Keratinocyte (primary cell): ENCODE results near the gene NEURL4. TPM values are rescaled to one million over a fixed set of nuclear protein-coding genes. Genes with fewer than 3 reads are reported as not detected.
A peak's percentile ranks its signal among the peaks of the same experiment; 100 is the strongest.

Source experiments
- DNase-seq: peaks from one replicate; pipeline ENCODE4 v3.0.0-alpha.2; 2011; ENCODE audit warnings: low read depth, missing footprints, low spot score
- FAIRE-seq: peaks from 2 replicates; lab custom pipeline; 2011; peaks lifted over from hg19 to GRCh38; lab: Jason Lieb, UNC
- H2AFZ ChIP-seq: 2 replicates; pipeline ENCODE4 v1.6.0; 2012; ENCODE audit warnings: low read length, control low read depth, inconsistent platforms; ENCODE audit not compliant: control insufficient read depth
- H3K27ac ChIP-seq: 2 replicates; pipeline ENCODE4 v1.5.1; 2011; ENCODE audit warnings: low read length; ENCODE audit not compliant: control insufficient read depth, insufficient read depth
- H3K27me3 ChIP-seq: 3 replicates; pipeline ENCODE4 v1.6.0; 2011; ENCODE audit warnings: low read length; ENCODE audit not compliant: control insufficient read depth, insufficient read depth; ENCODE audit errors: extremely low read depth
- H3K36me3 ChIP-seq, 2 experiments: 2 replicates in 1 of 2; 3 replicates in 1 of 2; pipeline ENCODE4 v1.5.1; 2011; ENCODE audit warnings: low read length in 2 of 2, mild to moderate bottlenecking in 1 of 2; ENCODE audit not compliant: control insufficient read depth in 2 of 2, insufficient read depth in 2 of 2; ENCODE audit errors: extremely low read depth in 1 of 2
- H3K4me1 ChIP-seq: 3 replicates; pipeline ENCODE4 v1.5.1; 2011; ENCODE audit warnings: low read length; ENCODE audit not compliant: control insufficient read depth, insufficient read depth; ENCODE audit errors: extremely low read depth
- H3K4me2 ChIP-seq: 3 replicates; pipeline ENCODE4 v1.6.0; 2011; ENCODE audit warnings: low read depth, low read length; ENCODE audit not compliant: control insufficient read depth, insufficient read depth; ENCODE audit errors: extremely low read depth
- H3K4me3 ChIP-seq, 3 experiments: fragments of 200-600 bp in 1 of 3; sonication (generic) in 1 of 3; 2 replicates in 2 of 3; 3 replicates in 1 of 3; pipeline ENCODE4 v1.5.1; 2011 to 2016; ENCODE audit warnings: low read length in 3 of 3, mild to moderate bottlenecking in 3 of 3, control low read depth in 2 of 3, inconsistent platforms in 1 of 3, low read depth in 1 of 3, mixed read lengths in 1 of 3, mixed run types in 1 of 3, moderate library complexity in 1 of 3; ENCODE audit not compliant: control insufficient read depth in 2 of 3, insufficient read depth in 2 of 3; ENCODE audit errors: extremely low read depth in 1 of 3
- H3K79me2 ChIP-seq: 2 replicates; pipeline ENCODE4 v1.6.0; 2012; ENCODE audit warnings: low read length; ENCODE audit not compliant: control insufficient read depth, insufficient read depth
- H3K9ac ChIP-seq: 3 replicates; pipeline ENCODE4 v1.6.0; 2011; ENCODE audit warnings: low read length; ENCODE audit not compliant: control insufficient read depth, insufficient read depth; ENCODE audit errors: extremely low read depth
- H3K9me1 ChIP-seq: 3 replicates; pipeline ENCODE4 v1.6.0; 2011; ENCODE audit warnings: low read length; ENCODE audit not compliant: control insufficient read depth, insufficient read depth; ENCODE audit errors: extremely low read depth
- H3K9me3 ChIP-seq: 2 replicates; pipeline ENCODE4 v1.5.1; 2012; ENCODE audit warnings: low read depth, low read length; ENCODE audit not compliant: control insufficient read depth
- H4K20me1 ChIP-seq: 3 replicates; pipeline ENCODE4 v1.6.0; 2011; ENCODE audit warnings: low read length; ENCODE audit not compliant: control insufficient read depth, insufficient read depth; ENCODE audit errors: extremely low read depth
- CTCF ChIP-seq, 3 experiments: IDR thresholded peaks in 1 of 3; conservative IDR thresholded peaks in 1 of 3; optimal IDR thresholded peaks in 1 of 3; 2 replicates in 2 of 3; 3 replicates in 1 of 3; pipeline versions ENCODE3 to v1.5.1; 2011; ENCODE audit warnings: low read length in 3 of 3, mild to moderate bottlenecking in 3 of 3, moderate library complexity in 2 of 3, control low read depth in 1 of 3, inconsistent platforms in 1 of 3; ENCODE audit not compliant: insufficient read depth in 2 of 3; ENCODE audit errors: extremely low read depth in 1 of 3
- EZH2 ChIP-seq: IDR thresholded peaks from one replicate; pipeline ENCODE4 v1.6.1; 2012; ENCODE audit warnings: inconsistent platforms, mild to moderate bottlenecking, low read length, moderate library complexity
- dilution Hi-C: fragments of 300-500 bp; cut with MboI; formaldehyde crosslinking; loops from one replicate; pipeline ENCODE4 v1.7.0; 2020; ENCODE audit warnings: low sequenced_read_pairs; ENCODE audit not compliant: extremely low pct_ligation_motif_present
- polyA plus RNA-seq, 5 experiments: library from polyadenylated mRNA; depleted of rRNA in 3 of 5; stranded (reverse) in 3 of 5; stranded (forward) in 1 of 5; unstranded in 1 of 5; fragments of >200 nt; gene quantifications; 1 replicate in 1 of 5; 2 replicates in 3 of 5; 3 replicates in 1 of 5; pipeline versions ENCODE4 v1.2.1 to v1.2.3, GENCODE V29; 2011 to 2012; ENCODE audit warnings: missing spikeins in 2 of 5, low read depth in 1 of 5, low replicate concordance in 1 of 5

NEURL4 gene
- polyA plus RNA-seq, 1 donor (not counting 4 experiments of a cell fraction or from before 2014, with no cell fraction given) = 11.3 TPM

GRCh38 chr17:7282752-7283321 is 46.3 kb downstream of the NEURL4 start:
- peaks cover 42% of the 10 kb centered on the region for H3K27me3 ChIP-seq
- no peak for FAIRE-seq
- dilution Hi-C loops = no loop called here

GRCh38 chr17:7281953-7282751 is 47.0 kb downstream of the NEURL4 start:
- TF ChIP-seq EZH2 = peak; percentile 27
- no peak for TF ChIP-seq CTCF (optimal IDR thresholded peaks at IDR 0.05 in 1 of 3, IDR thresholded peaks at IDR 0.05 in 1 of 3, conservative IDR thresholded peaks at IDR 0.05 in 1 of 3; ENCODE audit: extremely low read depth in 1 of 3, insufficient read depth in 2 of 3, low read length in 3 of 3)
- no peak overlapping the region for H3K27ac ChIP-seq
- peaks cover 16% of the 10 kb centered on the region for H3K4me1 ChIP-seq
- peak overlapping the region; percentile 98 for H3K4me2 ChIP-seq
- no peak overlapping the region for H3K9ac ChIP-seq
- peak overlapping the region; percentile 38 to 78 (median 66) for H3K4me3 ChIP-seq
- no peaks in the 10 kb centered on the region for H3K36me3 ChIP-seq
- dilution Hi-C loops = no loop called here
- H3K79me2 ChIP-seq = no peaks in the 10 kb centered on the region
- H3K9me1 ChIP-seq = no peaks in the 10 kb centered on the region
- no peaks in the 10 kb centered on the region for H3K9me3 ChIP-seq
- no peak for DNase-seq
- no peak for FAIRE-seq
- H3K27me3 ChIP-seq = peaks cover 36% of the 10 kb centered on the region
- H4K20me1 ChIP-seq = no peaks in the 10 kb centered on the region
- H2AFZ ChIP-seq = no peak overlapping the region

More at GRCh38 chr17:7282752-7283321, 46.3 kb downstream of the NEURL4 start:
- Histone ChIP-seq H3K27ac (no peak overlapping the region), H3K4me2 (no peak overlapping the region), H3K79me2 (no peaks in the 10 kb centered on the region), H3K4me3 (no peak overlapping the region), H3K36me3 (no peaks in the 10 kb centered on the region), H3K9ac (no peak overlapping the region), H3K4me1 (peaks cover 16% of the 10 kb centered on the region), H3K9me1 (no peaks in the 10 kb centered on the region), H4K20me1 (no peaks in the 10 kb centered on the region), H2AFZ (no peak overlapping the region), H3K9me3 (no peaks in the 10 kb centered on the region)
- no peak for DNase-seq
- TF ChIP-seq EZH2 (no peak), CTCF (optimal IDR thresholded peaks at IDR 0.05 in 1 of 3, IDR thresholded peaks at IDR 0.05 in 1 of 3, conservative IDR thresholded peaks at IDR 0.05 in 1 of 3; ENCODE audit: extremely low read depth in 1 of 3, insufficient read depth in 2 of 3, low read length in 3 of 3) (peak in 2 of 3 experiments; percentile 11 to 21)
